IMR-90 (cell line): Measurements from ENCODE around the gene TCP1. TPM values are rescaled to one million over a fixed set of nuclear protein-coding genes. Genes with fewer than 3 reads are reported as not detected.
A peak's percentile ranks its signal among the peaks of the same experiment; 100 is the strongest.

Source experiments
- BHLHE40 ChIP-seq: fragments of 150-350 bp; IDR thresholded peaks from 2 replicates; pipeline ENCODE4 v1.6.1; 2016; ENCODE audit warnings: mild to moderate bottlenecking, low read depth, low read length
- CEBPB ChIP-seq: IDR thresholded peaks from 2 replicates; pipeline ENCODE4 v1.6.1; 2012; ENCODE audit warnings: low read depth, low read length, improper control_type of control experiment
- RFX5 ChIP-seq: IDR thresholded peaks from 2 replicates; pipeline ENCODE4 v1.8.0; 2012; ENCODE audit warnings: low read depth, mild to moderate bottlenecking, low read length, moderate library complexity
- polyA plus RNA-seq, 3 experiments: library from polyadenylated mRNA; depleted of rRNA; stranded (reverse); fragments of >200 nt; gene quantifications; 2 replicates each; pipeline ENCODE4 v1.2.3, GENCODE V29; 2012; ENCODE audit warnings: low replicate concordance in 1 of 3
- total RNA-seq: library from RNA; depleted of rRNA; stranded (reverse); fragments of >200 nt; gene quantifications from 2 replicates; pipeline ENCODE4 v1.2.3, GENCODE V29; 2012

Gene TCP1
- total and polyA plus RNA-seq, 2 of the 4 experiments (the other 2 are of a cell fraction): 119 to 576 TPM

GRCh38 chr6:159761873-159762680 is 27.3 kb downstream of the TCP1 start, which contains the start of gene ACAT2 (continued):
- TF ChIP-seq BHLHE40 (no peak), RFX5 (peak; percentile 46; the same call in 1 of the 2 replicates), CEBPB (no peak)
